Stimulated activated naive CD8-positive, alpha-beta T cell treated with anti-CD3 and anti-CD28 coated beads, Interleukin-15, Interleukin-2, amounts not matched to agents 100 ng/mL and 50 ng/mL, for 24 hours (primary cell): ENCODE data around the gene PSMD2.

Experiments used
- H3K27ac Mint-ChIP-seq: one replicate; pipeline ENCODE4 v1.8.0; 2021; ENCODE audit warnings: mild to moderate bottlenecking, mixed read lengths
- H3K27me3 Mint-ChIP-seq: one replicate; pipeline ENCODE4 v1.8.0; 2021; ENCODE audit warnings: mixed read lengths
- H3K36me3 Mint-ChIP-seq: one replicate; pipeline ENCODE4 v1.8.0; 2021; ENCODE audit warnings: low read depth, mixed read lengths
- H3K4me1 Mint-ChIP-seq: one replicate; pipeline ENCODE4 v1.8.0; 2021; ENCODE audit warnings: low read depth, mixed read lengths
- H3K4me3 Mint-ChIP-seq: one replicate; pipeline ENCODE4 v1.8.0; 2021; ENCODE audit warnings: mild to moderate bottlenecking, mixed read lengths
- H3K9me3 Mint-ChIP-seq: one replicate; pipeline ENCODE4 v1.8.0; 2021; ENCODE audit warnings: mixed read lengths

The PSMD2 gene

GRCh38 chr3:184296616-184297015 lies 2.4 kb upstream of the PSMD2 start:
- no peaks in the 10 kb centered on the region for H3K9me3 Mint-ChIP-seq
- no peak overlapping the region for H3K27ac Mint-ChIP-seq
- no peaks in the 10 kb centered on the region for H3K27me3 Mint-ChIP-seq
- no peak overlapping the region for H3K4me3 Mint-ChIP-seq
- peaks cover 19% of the 10 kb centered on the region for H3K36me3 Mint-ChIP-seq
- H3K4me1 Mint-ChIP-seq, result peaks cover 22% of the 10 kb centered on the region

GRCh38 chr3:184299488-184300377 lies 692 bp downstream of the PSMD2 start:
- Mint-ChIP-seq H3K4me3 (peak overlapping the region; percentile 89), H3K9me3 (no peaks in the 10 kb centered on the region), H3K4me1 (peaks cover 29% of the 10 kb centered on the region), H3K27ac (peak overlapping the region; percentile 82), H3K36me3 (peaks cover 49% of the 10 kb centered on the region), H3K27me3 (no peaks in the 10 kb centered on the region)

DNA sequence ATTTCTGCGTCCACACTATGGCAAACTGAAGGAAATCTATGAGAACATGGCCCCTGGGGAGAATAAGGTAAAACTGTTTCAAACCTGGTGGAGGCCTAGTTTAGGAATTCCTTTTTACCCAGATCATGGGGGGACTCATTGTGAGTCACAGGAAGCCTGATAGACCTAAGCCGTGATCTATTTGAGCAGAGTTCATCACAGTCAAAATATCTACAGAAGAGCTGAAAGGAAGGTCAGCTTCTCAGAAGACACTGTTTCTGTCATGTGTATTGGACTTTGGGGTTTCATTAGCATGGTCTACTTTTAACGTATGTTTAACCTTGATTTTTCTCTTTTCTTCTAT lies 1.3 kb downstream of the PSMD2 start:
- peaks cover 52% of the 10 kb centered on the region for H3K36me3 Mint-ChIP-seq
- H3K27ac Mint-ChIP-seq, result peak overlapping the region; percentile 82
- no peaks in the 10 kb centered on the region for H3K27me3 Mint-ChIP-seq
- peak overlapping the region; percentile 89 for H3K4me3 Mint-ChIP-seq
- H3K4me1 Mint-ChIP-seq, result peaks cover 29% of the 10 kb centered on the region
- H3K9me3 Mint-ChIP-seq, result no peaks in the 10 kb centered on the region

- no peaks in the 10 kb centered on the region for H3K27me3 Mint-ChIP-seq
- no peak overlapping the region for H3K4me3 Mint-ChIP-seq
- H3K9me3 Mint-ChIP-seq, result no peaks in the 10 kb centered on the region
- H3K27ac Mint-ChIP-seq, result no peak overlapping the region
- peaks cover 86% of the 10 kb centered on the region for H3K36me3 Mint-ChIP-seq
- H3K4me1 Mint-ChIP-seq, result peaks cover 19% of the 10 kb centered on the region
Measured at GRCh38 chr3:184305577-184305976, 6.5 kb downstream of the PSMD2 start.

- H3K27ac Mint-ChIP-seq, result peak overlapping the region; percentile 9
- H3K9me3 Mint-ChIP-seq, result no peaks in the 10 kb centered on the region
- no peak overlapping the region for H3K4me3 Mint-ChIP-seq
- H3K27me3 Mint-ChIP-seq, result no peaks in the 10 kb centered on the region
- H3K4me1 Mint-ChIP-seq, result peaks cover 13% of the 10 kb centered on the region
- peaks cover 79% of the 10 kb centered on the region for H3K36me3 Mint-ChIP-seq
Measured at GRCh38 chr3:184306341-184306972, 7.4 kb downstream of the PSMD2 start.

DNA sequence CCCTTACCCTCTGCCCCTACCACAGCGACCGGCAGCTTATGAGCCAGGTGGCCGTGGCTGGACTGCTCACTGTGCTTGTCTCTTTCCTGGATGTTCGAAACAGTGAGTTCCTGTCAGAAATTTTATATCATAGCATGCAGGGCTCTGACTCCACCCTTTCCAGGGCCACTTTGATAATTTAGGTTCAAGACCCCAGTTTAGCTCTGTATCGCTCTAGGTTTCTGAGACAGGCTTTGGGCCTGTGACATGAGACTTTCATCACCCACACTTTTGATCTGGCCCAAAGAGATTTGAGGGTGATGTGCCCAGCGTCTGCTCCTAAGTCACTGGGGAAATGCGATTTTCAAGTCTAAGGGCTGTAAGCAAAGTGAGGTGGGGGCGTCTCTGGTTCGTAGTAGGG lies 8.9 kb downstream of the PSMD2 start:
- peaks cover 64% of the 10 kb centered on the region for H3K36me3 Mint-ChIP-seq
- H3K4me3 Mint-ChIP-seq, result no peak overlapping the region
- H3K4me1 Mint-ChIP-seq, result peaks cover 5% of the 10 kb centered on the region
- H3K27ac Mint-ChIP-seq, result peak overlapping the region; percentile 14
- H3K9me3 Mint-ChIP-seq, result no peaks in the 10 kb centered on the region
- H3K27me3 Mint-ChIP-seq, result no peaks in the 10 kb centered on the region

- Mint-ChIP-seq H3K27me3 (no peaks in the 10 kb centered on the region), H3K9me3 (no peaks in the 10 kb centered on the region), H3K27ac (no peak overlapping the region)
Measured at GRCh38 chr3:184308744-184309143, 9.7 kb downstream of the PSMD2 start.

DNA sequence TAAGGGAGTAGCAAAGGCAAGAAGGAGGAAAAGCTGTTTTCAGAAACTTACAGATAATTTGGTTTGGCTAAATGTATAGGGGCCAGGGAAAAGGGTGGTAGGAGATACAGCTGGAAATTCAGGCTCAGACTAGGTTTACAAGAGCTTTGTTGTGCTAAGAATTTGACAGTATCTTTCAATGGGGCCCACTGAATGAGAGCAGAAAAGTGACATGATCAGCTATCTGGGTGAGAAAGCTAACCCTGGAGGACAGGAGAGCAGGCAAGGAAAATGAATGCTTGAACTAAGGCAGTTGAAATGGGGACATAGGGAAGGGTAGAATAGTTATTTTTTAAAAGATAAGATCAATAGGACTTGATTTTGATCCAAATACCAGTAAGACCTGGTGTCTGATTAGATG lies 12.6 kb downstream of the PSMD2 start:
- Mint-ChIP-seq H3K4me1 (peaks cover 18% of the 10 kb centered on the region), H3K36me3 (peaks cover 42% of the 10 kb centered on the region), H3K4me3 (no peak overlapping the region), H3K27ac (no peak overlapping the region), H3K27me3 (no peaks in the 10 kb centered on the region), H3K9me3 (no peaks in the 10 kb centered on the region)

More at GRCh38 chr3:184308744-184309143, 9.7 kb downstream of the PSMD2 start:
- H3K4me1 Mint-ChIP-seq, result peaks cover 7% of the 10 kb centered on the region
- H3K4me3 Mint-ChIP-seq, result no peak overlapping the region
- peaks cover 57% of the 10 kb centered on the region for H3K36me3 Mint-ChIP-seq

- H3K4me3 Mint-ChIP-seq, result peak within 1 kb of the TSS; percentile 86
- H3K27me3 Mint-ChIP-seq, result no peaks in the 10 kb centered on the region
- H3K4me1 Mint-ChIP-seq, result peaks cover 35% of the 10 kb centered on the region
- H3K9me3 Mint-ChIP-seq, result no peaks in the 10 kb centered on the region
- H3K36me3 Mint-ChIP-seq, result peaks cover 37% of the 10 kb centered on the region
- peak within 1 kb of the TSS; percentile 88 for H3K27ac Mint-ChIP-seq
Measured at GRCh38 chr3:184314363-184314699, 15.3 kb downstream of the PSMD2 start, which contains the start of gene EIF4G1. Gene EIF4G1 (plus strand): TSS chr3:184314606. CDS start chr3:184315797, 1,191 bp downstream.

GRCh38 chr3:184314700-184315542 lies 15.9 kb downstream of the PSMD2 start:
- H3K27ac Mint-ChIP-seq, result peak overlapping the region; percentile 88
- H3K4me1 Mint-ChIP-seq, result peaks cover 39% of the 10 kb centered on the region
- peak overlapping the region; percentile 86 for H3K4me3 Mint-ChIP-seq
- H3K36me3 Mint-ChIP-seq, result peaks cover 39% of the 10 kb centered on the region
- no peaks in the 10 kb centered on the region for H3K27me3 Mint-ChIP-seq
- no peaks in the 10 kb centered on the region for H3K9me3 Mint-ChIP-seq

- peaks cover 40% of the 10 kb centered on the region for H3K36me3 Mint-ChIP-seq
- peaks cover 40% of the 10 kb centered on the region for H3K4me1 Mint-ChIP-seq
- H3K9me3 Mint-ChIP-seq, result no peaks in the 10 kb centered on the region
- peak overlapping the region; percentile 88 for H3K27ac Mint-ChIP-seq
- H3K4me3 Mint-ChIP-seq, result peak overlapping the region; percentile 86
- no peaks in the 10 kb centered on the region for H3K27me3 Mint-ChIP-seq
Measured at GRCh38 chr3:184315543-184315867, 16.5 kb downstream of the PSMD2 start.

DNA sequence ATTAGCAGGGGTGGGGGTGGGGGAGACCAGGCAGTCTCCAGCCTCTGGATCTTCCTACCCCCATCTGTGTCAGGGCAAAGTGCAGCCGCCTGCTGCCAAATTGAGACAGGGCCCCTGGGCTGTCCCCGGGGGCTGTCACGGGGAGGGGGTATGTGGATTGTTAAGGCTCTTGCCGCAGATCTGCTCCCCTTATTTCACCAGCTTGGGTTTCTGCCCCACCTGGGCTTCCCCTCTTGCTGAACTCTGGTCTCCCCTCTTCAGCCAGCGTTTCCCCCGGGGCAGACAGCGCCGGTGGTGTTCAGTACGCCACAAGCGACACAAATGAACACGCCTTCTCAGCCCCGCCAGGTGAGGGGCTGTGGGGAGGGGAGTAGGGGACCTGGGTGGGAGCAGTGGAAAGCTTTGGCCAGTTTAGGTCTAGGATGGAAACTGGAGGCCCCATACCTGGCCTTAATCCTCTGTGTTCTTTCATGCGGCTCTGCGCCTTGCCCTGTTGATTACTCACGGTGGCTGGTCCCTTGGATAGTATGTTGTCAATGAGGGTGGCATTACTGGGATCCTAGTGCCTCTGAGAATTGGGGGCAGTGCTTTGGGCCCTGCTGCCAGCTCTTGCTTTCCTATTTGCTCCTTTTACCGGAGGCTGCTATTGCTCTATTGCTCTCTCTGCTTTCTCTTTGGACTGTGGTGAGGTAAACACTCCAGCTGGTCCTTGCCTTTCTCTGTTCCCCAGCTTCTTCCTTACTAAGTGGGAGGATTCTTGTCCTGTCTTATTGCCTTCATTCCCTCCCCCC lies 17.0 kb downstream of the PSMD2 start:
- H3K4me3 Mint-ChIP-seq, result peak overlapping the region; percentile 86
- H3K27ac Mint-ChIP-seq, result peak overlapping the region; percentile 88
- H3K9me3 Mint-ChIP-seq, result no peaks in the 10 kb centered on the region
- H3K27me3 Mint-ChIP-seq, result no peaks in the 10 kb centered on the region
- peaks cover 46% of the 10 kb centered on the region for H3K36me3 Mint-ChIP-seq
- peaks cover 46% of the 10 kb centered on the region for H3K4me1 Mint-ChIP-seq

GRCh38 chr3:184316792-184317191 lies 17.8 kb downstream of the PSMD2 start:
- no peaks in the 10 kb centered on the region for H3K27me3 Mint-ChIP-seq
- H3K27ac Mint-ChIP-seq, result peak overlapping the region; percentile 88
- H3K4me1 Mint-ChIP-seq, result peaks cover 53% of the 10 kb centered on the region
- no peaks in the 10 kb centered on the region for H3K9me3 Mint-ChIP-seq
- H3K4me3 Mint-ChIP-seq, result peak overlapping the region; percentile 86
- H3K36me3 Mint-ChIP-seq, result peaks cover 53% of the 10 kb centered on the region

DNA sequence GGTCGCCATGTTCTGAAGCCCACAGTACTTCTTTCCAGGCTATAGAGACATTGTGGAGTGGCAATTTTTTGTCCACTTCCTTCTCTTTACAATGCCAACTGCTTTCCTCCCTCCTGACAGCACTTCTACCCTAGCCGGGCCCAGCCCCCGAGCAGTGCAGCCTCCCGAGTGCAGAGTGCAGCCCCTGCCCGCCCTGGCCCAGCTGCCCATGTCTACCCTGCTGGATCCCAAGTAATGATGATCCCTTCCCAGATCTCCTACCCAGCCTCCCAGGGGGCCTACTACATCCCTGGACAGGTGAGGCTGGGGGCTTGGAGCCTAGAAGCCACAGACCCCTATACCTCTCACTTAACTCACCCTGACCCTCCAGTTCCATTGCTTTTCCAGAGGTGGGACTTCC lies 18.2 kb downstream of the PSMD2 start:
- peak overlapping the region; percentile 88 for H3K27ac Mint-ChIP-seq
- no peaks in the 10 kb centered on the region for H3K27me3 Mint-ChIP-seq
- peak overlapping the region; percentile 86 for H3K4me3 Mint-ChIP-seq
- no peaks in the 10 kb centered on the region for H3K9me3 Mint-ChIP-seq
- H3K4me1 Mint-ChIP-seq, result peaks cover 54% of the 10 kb centered on the region
- H3K36me3 Mint-ChIP-seq, result peaks cover 57% of the 10 kb centered on the region
